ENCODE results near the gene PDCD5.
A peak's percentile ranks its signal among the peaks of the same experiment; 100 is the strongest.
"Not testable (repeated sequence)": the region's sequence is repeated elsewhere in the genome, so short reads cannot be mapped to it uniquely, and the experiment has no call there.

Gene PDCD5

GRCh38 chr19:32580353-32580900 lies 563 bp upstream of the PDCD5 start:
- no peak for DNase-seq

GRCh38 chr19:32581705-32582179 lies 752 bp downstream of the PDCD5 start:
- peak; percentile 48 for DNase-seq

GRCh38 chr19:32587747-32588504 lies 6.9 kb downstream of the PDCD5 start:
- DNase-seq = not testable (repeated sequence)

GRCh38 chr19:32594021-32594420 lies 13.0 kb downstream of the PDCD5 start:
- no peak for DNase-seq

GRCh38 chr19:32595491-32595890 lies 14.5 kb downstream of the PDCD5 start:
- no peak for DNase-seq

- no peak for DNase-seq
Observed at GRCh38 chr19:32598022-32598421, 17.0 kb downstream of the PDCD5 start.

GRCh38 chr19:32599258-32599657 lies 18.3 kb downstream of the PDCD5 start:
- DNase-seq = no peak

GRCh38 chr19:32599736-32600157 lies 18.8 kb downstream of the PDCD5 start:
- DNase-seq = peak; percentile 56

GRCh38 chr19:32603961-32604360 lies 23.0 kb downstream of the PDCD5 start:
- DNase-seq = no peak

- no peak for DNase-seq
Observed at GRCh38 chr19:32605544-32605943, 24.6 kb downstream of the PDCD5 start.

GRCh38 chr19:32606289-32606688 lies 25.3 kb downstream of the PDCD5 start:
- DNase-seq = no peak

- no peak for DNase-seq
Observed at GRCh38 chr19:32607479-32607878, 26.5 kb downstream of the PDCD5 start.

GRCh38 chr19:32611161-32611560 lies 30.2 kb downstream of the PDCD5 start:
- no peak for DNase-seq

GRCh38 chr19:32613008-32613407 lies 32.0 kb downstream of the PDCD5 start:
- no peak for DNase-seq

- DNase-seq = no peak
Observed at GRCh38 chr19:32614916-32615315, 33.9 kb downstream of the PDCD5 start.

- no peak for DNase-seq
Observed at GRCh38 chr19:32615569-32615968, 34.6 kb downstream of the PDCD5 start.

GRCh38 chr19:32619051-32619685 lies 38.2 kb downstream of the PDCD5 start:
- DNase-seq = no peak

GRCh38 chr19:32622002-32622401 lies 41.0 kb downstream of the PDCD5 start:
- DNase-seq = no peak

GRCh38 chr19:32624410-32624809 lies 43.4 kb downstream of the PDCD5 start:
- no peak for DNase-seq

- no peak for DNase-seq
Observed at GRCh38 chr19:32626969-32627368, 46.0 kb downstream of the PDCD5 start.

- DNase-seq = no peak
Observed at GRCh38 chr19:32627714-32628270, 46.8 kb downstream of the PDCD5 start.

GRCh38 chr19:32630338-32630737 lies 49.3 kb downstream of the PDCD5 start:
- DNase-seq = no peak

- no peak for DNase-seq
Observed at GRCh38 chr19:32631381-32631780, 50.4 kb downstream of the PDCD5 start.

All from fibroblast of skin of abdomen (primary cell).